NCI-H510A treated with DMSO at 0.1 percent for 48 hours (cell line): Measurements from ENCODE around the gene CERS6.

Experiments
- DNase-seq: peaks from one replicate; lab custom pipeline; 2025; lab: John Stamatoyannopoulos, UW

The CERS6 gene

GRCh38 chr2:168602846-168603401 lies 146.9 kb downstream of the CERS6 start:
- no peak for DNase-seq

GRCh38 chr2:168603439-168603961 lies 147.4 kb downstream of the CERS6 start:
- DNase-seq: no peak

- no peak for DNase-seq
Observed at GRCh38 chr2:168604252-168604651, 148.2 kb downstream of the CERS6 start.

GRCh38 chr2:168607992-168608391 lies 151.9 kb downstream of the CERS6 start:
- no peak for DNase-seq

GRCh38 chr2:168608796-168609195 lies 152.7 kb downstream of the CERS6 start:
- no peak for DNase-seq

GRCh38 chr2:168611091-168611490 lies 155.0 kb downstream of the CERS6 start:
- no peak for DNase-seq

GRCh38 chr2:168611896-168612650 lies 156.0 kb downstream of the CERS6 start:
- DNase-seq: no peak

- DNase-seq: no peak
Observed at GRCh38 chr2:168612719-168613118, 156.6 kb downstream of the CERS6 start.

- DNase-seq: no peak
Observed at GRCh38 chr2:168613551-168613950, 157.5 kb downstream of the CERS6 start.

GRCh38 chr2:168614172-168615018 lies 158.3 kb downstream of the CERS6 start:
- no peak for DNase-seq

- no peak for DNase-seq
Observed at GRCh38 chr2:168620554-168620953, 164.5 kb downstream of the CERS6 start.

- no peak for DNase-seq
Observed at GRCh38 chr2:168622559-168622958, 166.5 kb downstream of the CERS6 start.

GRCh38 chr2:168624028-168624427 lies 168.0 kb downstream of the CERS6 start:
- peak; percentile 22 for DNase-seq

GRCh38 chr2:168626096-168626495 lies 170.0 kb downstream of the CERS6 start:
- no peak for DNase-seq

- DNase-seq: no peak
Observed at GRCh38 chr2:168626647-168627046, 170.6 kb downstream of the CERS6 start.

GRCh38 chr2:168632709-168633121 lies 176.6 kb downstream of the CERS6 start:
- no peak for DNase-seq

- no peak for DNase-seq
Observed at GRCh38 chr2:168633200-168633599, 177.1 kb downstream of the CERS6 start.

- no peak for DNase-seq
Observed at GRCh38 chr2:168633895-168634294, 177.8 kb downstream of the CERS6 start.

GRCh38 chr2:168635065-168635577 lies 179.0 kb downstream of the CERS6 start:
- DNase-seq: no peak

- DNase-seq: no peak
Observed at GRCh38 chr2:168639018-168639417, 182.9 kb downstream of the CERS6 start.

GRCh38 chr2:168639441-168639898 lies 183.4 kb downstream of the CERS6 start:
- peak; percentile 34 for DNase-seq

- no peak for DNase-seq
Observed at GRCh38 chr2:168640039-168640438, 184.0 kb downstream of the CERS6 start.
